ENCODE measurements around the gene PDE2A.

PDE2A gene

DNA sequence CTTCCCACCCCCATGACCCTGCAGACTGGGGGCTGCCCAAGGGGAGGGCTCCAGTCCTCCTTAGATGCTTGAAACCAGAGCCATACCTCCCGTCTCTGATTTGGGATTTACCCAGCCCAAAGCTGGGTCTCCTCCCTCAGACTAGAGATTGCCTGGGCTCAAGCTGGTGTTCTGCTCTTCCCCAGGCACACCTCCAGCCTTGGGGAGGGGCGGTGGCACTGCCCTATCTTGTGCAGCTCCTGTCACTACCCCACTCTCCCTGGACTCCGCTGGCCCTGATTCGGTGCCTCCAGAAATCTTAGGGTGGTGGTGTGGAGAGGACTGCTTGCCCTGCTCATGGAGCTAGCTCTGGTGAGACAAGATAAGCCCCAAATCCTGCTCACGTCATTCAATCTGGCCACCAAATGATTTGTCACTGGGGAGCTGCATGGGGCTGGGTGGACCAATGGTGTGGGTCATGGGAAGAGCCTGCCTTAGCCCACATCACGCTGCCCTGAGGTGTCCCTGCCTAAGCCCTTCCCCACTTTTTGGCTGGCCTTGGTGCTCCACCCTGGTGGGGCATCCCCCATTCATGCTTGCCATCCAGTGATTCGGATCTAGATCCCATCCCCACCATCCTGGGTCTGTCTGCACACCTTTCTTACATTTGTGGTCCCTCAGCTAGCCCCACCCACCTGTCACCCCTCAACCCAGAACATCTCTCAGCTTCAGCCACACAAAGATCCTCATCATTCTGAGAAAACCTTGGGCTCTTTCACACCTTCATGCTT, 87.7 kb downstream of the PDE2A start:
- DNase-seq: no peak

DNA sequence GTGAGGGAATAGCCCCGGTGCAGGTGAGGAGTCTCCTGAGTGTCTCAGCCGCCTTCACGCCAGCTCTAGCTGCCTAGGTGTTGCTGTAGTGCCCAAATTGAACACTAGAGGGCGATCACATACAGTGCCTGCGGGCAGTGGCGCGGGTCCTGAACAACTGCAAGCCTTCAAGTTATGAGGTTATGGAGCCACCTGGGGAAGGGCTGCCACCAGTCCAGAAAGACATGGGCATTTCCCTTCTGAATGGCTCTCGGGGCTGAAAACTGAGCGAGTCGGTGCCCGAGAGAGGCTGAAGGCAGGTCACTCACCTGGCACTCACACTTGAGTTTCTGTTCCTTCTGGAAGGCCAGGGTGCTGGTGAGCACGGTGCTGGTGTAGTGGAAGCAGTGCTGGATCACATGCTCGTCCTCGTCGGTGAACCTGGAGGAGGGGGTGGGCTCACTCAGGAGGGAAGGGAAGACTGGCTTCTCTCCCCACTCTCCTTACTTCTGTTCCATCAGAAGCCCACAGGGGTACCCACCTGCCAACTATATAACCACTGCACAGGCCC, 88.4 kb downstream of the PDE2A start:
- peak; percentile 75 for DNase-seq

DNA sequence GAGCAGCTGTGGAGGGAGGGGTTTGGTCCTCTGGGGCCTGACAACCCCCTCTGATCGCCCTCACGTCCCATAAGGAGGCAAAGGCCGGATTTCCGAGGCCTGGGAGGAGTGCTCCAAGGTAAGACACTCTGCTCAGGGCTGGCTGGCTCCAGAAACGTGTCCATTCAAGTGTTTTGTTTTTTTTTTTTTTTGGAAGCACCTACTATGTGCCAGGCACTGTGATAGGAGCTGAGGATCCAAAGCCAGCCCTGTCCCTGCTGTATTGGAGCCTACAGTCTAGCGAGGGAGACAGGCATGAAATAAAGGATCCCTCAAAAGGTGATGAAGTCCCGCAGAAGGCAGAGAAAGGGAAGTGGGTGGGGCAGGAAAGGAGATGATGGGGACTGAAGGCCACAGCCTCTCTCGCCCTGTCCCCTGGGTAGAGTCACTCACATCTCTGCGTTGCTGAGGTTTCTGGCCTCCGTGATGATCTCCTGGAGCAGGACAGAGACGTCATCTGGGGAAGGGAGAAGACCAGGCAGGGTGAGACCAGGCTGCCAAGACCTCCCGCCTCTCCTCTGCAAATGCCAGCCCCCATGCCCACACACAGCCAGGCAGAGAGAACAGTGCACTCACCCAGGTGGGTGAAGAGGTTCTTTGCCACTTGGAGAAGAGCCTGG, 89.2 kb downstream of the PDE2A start:
- no peak for DNase-seq

DNA sequence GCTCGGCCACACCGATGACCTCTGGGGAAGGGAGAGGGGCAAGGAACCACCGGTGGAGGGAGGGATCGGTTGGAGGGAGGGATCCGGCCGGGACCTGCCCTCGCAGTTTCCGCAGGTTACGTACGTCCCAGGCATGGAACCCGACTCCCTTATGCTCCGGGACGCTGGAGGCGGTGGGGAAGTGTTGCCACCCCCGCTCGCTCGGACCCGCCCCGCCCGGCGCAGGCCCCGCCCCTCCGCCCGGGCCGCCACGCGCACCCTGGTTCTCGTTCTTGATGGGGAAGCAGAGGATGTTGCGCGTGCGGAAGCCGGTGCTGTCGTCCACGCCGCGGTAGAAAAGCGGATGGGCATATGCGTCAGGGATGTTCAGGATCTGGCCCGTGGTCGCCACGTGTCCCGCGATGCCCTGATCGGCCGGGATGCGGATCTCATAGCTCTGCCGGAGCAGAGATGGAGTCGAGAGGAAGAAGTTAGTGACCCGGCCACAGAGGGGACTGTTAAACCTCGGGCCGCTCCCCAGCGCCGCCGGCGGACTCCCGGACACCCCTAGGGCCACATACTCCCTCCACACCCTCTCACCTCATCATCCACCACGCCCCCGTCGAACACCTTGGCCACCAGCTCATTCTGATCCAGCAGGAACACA, 89.8 kb downstream of the PDE2A start:
- DNase-seq: no peak

DNA sequence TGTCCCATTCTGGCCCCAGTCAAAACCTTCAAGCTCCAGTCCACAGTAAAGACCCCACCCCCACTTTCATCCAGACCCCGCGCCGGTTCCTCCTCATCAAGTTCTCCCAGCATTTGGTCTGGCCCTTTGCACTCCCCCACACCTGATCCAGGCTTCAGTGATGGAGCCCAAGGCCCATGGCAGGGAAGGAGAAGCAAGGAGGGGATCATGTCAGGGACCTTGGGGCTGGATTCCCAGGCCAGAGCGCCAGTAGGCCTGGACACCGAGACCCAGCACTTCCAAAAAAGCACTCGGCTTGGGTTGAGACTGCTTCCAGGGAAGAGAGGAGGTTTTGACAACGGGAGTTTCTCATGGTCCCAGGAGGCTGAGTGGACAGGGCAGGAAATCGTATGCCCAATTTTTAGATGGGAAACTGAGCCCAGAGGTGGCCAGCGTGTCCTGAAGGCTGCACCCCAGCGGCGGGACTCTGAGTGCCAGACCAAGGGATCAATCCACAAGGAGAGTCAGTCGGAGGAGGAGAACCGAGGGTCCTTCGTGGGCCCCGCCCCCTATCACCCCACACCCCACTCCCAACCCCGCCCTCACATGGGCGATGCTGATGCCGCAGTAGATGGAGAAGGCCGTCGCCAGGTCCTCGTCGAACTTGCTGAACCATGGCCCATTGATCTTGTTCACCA, 90.5 kb downstream of the PDE2A start:
- no peak for DNase-seq

DNA sequence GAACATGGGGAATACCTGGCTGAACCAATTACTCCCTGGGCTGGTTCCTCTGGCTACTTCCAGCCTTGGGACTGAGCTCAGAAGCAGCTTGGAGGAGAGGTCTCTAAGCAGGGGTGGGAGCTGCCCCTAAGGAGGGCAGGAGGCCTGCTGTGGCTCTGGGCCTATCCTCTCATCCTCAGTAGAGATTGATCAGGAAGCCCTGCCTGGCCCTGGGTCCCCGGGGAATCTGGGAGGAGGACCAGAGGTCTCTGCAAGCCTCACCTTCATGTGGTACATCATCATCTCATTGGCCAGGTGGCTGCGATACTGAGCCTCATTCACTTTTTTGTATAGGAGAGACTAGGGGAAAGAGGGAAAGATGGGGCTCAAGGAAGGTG, 91.1 kb downstream of the PDE2A start:
- no peak for DNase-seq

DNA sequence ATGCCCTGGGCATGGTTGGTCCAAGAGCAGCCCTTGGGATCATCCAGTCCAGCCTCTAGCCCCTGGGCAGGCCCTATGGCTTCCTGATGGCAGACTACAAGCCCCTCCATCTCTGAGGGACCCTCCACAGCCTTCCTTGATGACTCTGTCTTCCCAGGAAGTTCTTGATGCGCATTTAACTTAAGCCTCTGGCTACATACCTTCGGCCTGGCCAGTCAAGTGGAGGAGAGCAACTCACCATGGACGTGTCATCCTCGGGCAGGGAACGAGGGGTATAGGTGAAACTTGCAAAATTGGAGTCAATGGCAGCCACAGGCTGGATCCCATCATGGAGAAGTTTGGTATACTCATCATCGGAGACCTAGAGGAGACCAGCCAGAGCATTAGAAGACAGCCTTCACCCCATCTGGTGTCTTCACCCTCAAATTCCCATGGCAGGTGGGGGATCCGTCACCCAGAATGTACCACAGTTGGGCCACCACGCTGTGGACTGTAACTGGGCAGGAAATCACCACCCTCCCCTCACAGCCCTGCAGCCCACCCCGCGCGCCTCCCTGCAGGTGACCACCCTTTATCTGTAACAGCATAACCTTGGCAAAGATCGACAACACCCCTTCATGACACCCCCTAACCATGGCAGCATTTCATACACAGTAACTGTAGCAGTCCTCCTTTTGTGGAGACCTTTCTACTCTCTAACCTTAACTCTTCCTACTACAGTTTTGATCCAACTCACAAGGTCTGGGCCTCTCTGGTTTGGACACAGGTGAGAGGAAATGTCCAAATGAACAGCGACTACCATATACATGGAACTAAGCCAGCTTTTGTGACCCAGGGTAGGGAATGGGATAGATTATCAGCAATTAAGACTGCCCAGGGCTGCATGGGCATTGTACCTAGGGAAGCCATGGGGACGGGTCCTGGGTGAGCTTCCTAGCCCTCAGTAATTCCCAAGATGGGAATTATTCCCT, 91.7 kb downstream of the PDE2A start:
- DNase-seq: no peak

DNA sequence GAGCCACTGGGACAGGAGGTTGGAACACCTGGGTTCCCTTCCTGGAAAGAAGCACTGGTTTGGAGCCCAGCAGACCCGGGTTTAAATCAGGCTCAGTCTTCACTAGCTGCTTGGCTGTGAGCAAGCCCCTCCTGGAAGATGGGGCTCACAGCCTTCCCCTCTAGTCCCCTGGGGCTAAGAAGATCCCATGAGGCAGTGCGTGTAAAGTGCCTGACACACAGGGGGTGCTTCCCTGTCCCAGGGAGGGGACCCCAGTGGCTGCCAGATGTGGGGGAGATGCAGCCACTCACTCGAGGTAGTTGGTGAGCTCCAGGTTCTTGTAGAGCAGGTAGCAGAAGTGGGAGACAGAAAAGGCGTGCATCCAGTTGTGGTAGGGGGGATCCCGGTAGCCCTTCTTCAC, 93.2 kb downstream of the PDE2A start:
- no peak for DNase-seq

DNA sequence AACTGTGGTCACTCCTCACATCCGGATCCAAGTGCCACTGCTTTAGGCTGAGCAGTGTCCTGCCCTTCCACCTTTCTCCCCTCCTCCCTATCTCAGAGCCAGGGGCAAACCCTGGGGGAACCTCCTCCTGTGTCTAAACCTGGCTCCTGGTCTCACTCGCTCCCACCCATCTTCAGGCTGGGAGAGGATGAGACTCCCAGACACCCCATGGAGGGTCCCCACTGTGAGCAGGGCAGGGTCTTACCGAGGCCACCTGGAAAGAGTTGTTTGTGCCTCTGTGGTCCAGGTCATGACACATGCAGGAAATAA, 93.6 kb downstream of the PDE2A start:
- no peak for DNase-seq

DNA sequence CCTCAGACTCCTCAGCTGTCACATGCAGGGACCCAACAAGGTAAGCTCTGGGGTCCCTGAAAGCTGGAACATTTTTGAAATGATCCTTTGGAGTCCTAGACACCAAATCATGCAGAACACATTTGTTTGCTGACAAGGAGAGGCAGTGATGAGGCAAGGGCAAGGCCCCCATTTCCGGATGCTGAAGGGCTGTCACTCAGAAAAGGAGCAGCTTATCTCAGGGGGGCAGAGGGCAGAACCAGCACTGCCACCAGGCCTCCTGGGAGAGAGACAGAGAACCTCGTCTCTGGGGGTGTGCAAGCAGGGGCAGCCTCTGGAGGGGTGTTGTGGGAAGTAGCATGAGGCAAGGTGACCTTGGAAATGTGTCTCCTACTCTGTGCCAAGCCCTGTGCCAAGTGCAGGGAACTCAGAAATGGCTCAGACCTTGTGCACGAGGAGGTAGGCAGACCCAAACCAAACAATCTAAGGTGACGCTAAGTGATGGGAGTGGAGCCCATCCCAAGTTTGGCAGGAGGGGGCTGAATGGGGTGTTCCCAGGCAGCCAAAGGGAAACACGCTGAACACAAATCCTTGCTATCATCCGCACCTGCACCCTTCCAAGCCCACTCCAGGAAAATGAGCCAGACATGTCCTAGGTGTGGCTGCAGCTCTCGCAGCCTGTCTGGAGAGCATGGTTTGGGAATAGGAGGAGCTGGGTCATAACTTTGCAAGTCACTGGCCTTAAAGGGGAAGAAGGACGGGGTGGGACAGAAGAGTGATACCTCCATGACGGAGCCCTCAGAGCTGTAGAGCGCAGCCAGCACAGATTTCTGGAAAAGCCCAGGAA, 94.2 kb downstream of the PDE2A start:
- DNase-seq: no peak

DNA sequence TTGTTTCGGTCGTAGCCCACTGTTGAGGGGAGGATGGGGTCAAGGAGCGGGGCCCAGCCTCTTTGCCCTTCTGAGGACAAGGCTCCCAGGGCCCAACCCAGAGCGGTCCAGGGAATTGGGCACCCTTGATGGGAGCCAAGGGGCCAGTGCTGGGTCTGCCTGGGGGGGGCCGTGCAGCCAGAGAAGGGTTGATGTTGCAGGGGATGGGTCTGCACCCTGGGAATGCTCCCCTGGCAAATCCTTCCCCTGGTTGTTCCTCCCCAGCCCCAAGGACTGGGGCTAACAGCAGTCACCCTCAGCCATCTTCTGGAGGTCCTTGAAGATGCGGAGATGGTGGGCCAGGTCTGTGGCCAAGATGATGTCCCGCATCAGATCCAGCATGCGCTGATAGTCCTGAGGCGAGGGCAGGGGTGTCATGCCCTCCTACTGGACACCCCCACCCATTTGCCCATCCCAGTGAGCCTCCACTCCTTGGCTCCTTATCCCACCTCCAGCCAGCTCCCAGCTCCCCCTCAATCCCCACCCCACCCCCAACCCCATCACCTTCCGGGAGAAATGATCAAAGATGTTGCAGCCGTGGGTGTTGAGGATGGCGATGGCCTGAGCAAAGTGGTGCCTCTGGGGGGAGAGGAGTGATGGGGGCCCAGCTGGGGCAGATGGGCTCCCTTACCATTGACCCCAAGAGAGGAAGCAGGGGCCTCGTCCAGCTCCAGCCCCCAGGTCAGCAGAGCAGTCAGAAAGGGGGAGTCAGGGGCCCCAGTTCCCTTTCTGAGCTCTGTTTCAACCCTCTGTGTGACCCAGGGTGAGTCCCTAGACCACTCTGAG, 95.0 kb downstream of the PDE2A start:
- DNase-seq: no peak

DNA sequence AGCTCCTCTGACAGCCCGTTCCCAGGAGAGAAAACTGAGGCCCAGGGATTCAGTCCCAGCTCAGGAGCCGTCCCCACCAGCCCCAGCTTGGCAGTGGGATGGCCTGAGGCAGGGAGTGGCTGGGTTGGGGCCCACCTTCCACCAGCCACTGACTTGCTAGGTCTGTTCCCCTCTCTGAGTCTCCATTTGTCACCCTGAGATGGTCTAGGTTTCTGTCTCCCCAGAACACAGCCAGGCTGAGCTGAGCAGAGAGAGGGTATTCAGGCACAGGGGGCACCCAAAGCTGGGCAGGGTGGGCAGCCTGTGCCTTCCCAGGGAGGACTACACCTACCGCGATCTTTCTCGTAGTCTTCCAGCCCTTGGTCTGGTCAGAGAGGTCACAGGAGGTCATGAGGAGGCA, 95.7 kb downstream of the PDE2A start:
- no peak for DNase-seq

DNA sequence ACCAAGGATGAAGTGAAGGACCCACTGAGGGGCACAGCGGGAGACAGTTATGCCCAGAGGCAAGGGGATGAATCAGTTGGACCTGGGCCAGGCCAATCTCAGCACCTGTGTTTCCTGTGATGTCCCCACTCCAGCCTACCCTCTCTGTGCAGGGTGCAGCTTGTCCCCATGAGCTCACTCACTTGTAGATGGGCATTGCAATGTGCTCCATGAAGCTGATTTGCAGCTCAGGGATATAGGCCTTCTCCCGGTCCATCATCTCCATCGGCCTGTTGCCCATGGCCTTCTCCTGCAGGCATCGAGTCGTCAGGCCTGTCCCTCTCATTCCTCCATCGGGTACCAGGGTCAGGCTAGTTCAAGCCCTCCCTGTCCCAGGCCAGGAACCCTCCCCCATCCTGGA, 96.2 kb downstream of the PDE2A start:
- DNase-seq: no peak

DNA sequence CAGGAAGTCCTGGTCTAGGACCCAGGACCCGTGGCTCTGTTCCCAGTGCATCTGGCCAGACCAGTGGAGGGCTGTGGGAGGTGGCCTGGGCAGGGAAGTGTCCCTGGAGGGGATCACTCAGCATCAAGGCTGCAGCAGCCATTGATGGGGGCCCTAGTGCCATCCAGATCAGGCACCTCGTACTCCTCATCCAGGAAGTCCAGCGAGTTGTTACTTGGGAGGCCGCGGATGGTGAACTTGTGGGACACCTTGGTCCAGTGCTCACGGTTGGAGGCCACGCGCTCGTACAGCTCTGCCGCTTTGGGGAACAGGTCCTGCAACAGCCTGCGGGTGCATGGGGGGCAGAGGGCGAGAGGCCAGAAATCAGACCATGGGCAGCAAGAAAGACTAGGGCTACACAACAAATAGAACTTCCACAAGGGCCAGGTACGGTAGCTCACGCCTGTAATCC, 96.9 kb downstream of the PDE2A start:
- DNase-seq: no peak

DNA sequence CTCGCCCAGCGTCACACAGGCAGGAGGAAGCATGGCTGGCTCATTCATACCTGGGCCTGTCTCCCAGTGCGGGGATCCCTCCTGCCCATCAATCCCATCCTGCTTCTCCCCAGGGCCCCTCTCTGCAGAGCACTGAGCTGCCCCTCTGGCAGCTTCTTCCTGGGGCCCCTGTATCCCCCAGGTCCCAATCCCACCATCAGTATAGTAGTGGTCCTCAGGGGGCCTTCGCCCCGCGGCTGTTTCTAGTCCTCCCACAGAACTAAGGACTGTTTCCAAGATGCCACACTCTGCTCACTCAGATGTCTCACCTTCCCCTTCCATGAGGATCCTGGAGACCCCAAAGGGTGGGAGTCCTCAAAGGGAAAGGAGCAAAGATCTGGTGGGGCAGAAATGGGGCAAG, 97.6 kb downstream of the PDE2A start:
- DNase-seq: no peak

DNA sequence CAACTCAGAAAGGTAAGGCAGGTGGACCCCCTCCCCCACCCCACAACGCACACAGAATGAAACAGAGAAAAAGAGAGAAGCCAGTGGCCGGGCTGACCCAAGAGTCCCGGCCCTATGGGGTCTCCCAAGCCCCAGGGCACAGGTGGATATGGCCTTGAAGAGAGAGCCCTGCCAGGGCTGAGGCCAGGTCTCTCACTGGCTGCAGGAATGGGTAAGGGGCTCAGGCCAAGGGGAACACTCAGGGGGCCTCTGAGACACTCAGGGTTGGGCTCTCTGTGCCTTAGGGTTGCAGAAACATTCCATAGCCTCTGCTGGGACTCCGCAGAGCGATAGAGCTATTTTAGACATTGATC, 98.0 kb downstream of the PDE2A start:
- no peak for DNase-seq

DNA sequence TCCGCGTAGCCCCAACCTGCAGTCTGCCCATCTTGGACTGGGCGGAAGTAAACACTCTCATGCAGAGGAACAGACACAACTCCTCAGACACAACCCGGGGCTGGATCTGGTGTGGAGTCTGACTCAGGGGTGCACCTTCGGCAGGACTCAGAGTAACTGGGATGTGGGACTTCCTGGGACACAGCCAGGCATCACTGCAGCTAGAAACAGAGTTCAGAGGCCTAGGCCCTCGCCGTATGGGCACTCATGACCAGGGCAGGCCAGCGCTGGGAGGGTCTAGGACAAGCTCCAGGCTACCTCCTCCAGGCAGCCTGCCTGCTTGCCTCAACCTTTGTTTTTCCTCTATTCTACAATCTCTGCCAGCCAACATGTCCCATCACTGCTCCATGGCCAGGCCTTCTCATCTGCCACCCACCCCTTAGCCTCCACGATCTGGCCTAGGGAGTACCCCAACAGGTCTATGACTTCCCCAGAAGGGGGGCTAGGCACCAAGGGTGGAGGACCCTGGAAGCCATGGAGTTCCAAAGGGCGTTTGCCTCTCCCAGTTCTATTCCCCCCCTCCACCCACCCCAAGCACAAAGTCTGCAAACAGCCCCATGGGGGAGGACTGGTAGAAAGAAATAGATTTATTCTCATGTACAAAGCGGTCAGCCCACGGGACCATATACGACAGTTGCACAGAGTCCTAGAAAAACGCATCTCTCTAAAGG, 98.5 kb downstream of the PDE2A start:
- DNase-seq: no peak

DNA sequence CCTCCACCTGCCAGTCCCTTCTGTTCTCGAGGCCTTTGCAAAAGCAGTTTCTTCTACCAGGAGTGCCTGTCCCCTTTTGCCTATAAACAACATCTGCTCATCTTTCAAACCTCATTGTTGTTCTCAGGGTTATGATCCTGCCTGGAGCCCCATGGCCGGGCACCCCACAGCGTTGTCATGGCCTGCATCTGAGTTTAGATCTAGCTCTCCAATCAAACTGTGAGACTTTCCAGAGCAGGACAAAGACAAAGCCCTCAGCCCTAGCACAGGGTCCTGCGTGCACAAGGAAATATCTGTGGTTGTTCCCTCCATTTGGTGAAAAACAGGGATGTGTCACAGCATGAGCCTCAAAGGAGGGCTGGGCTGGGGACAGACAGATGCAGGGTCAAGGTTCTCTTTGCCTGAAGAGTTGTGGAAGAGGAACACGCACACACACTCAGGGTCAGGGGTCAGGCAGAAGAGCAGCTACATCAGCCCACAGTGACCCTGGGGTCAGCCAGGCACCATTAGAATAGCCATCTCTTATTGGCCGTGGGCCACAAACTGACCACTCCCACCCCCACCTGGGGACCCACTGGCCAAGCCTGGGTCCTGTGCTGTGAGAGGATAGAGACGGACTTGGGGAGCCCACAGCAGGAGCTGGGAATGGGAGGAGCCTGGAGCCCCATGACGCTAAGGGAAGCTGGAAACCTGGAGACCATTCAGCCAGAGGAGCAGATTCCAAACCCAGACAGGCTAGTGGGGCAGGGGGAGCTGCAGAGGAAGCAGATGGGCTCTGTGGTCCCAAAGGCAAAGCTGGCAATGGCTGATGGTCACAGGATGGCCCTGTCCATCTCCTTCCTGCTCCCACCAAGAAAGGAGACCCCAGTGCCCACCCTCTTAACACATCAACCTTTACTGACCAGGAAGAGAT, 99.4 kb downstream of the PDE2A start:
- DNase-seq: no peak
